ENCODE measurements around the gene CLDN24. TPM values are rescaled to one million over a fixed set of nuclear protein-coding genes. Genes with fewer than 3 reads are reported as not detected.
"Not testable (repeated sequence)": the region's sequence is repeated elsewhere in the genome, so short reads cannot be mapped to it uniquely, and the experiment has no call there.

CLDN24 gene
- total RNA-seq, 1 experiment from 2014 or later = not detected

GRCh38 chr4:183347566-183347965, 25.3 kb upstream of the CLDN24 start:
- DNase-seq (ENCODE audit: low spot score) = no peak

GRCh38 chr4:183347146-183347545, 24.9 kb upstream of the CLDN24 start:
- DNase-seq (ENCODE audit: low spot score) = no peak

GRCh38 chr4:183345261-183345660, 23.0 kb upstream of the CLDN24 start:
- DNase-seq (ENCODE audit: low spot score) = no peak

GRCh38 chr4:183344523-183345255, 22.5 kb upstream of the CLDN24 start:
- no peak for DNase-seq (ENCODE audit: low spot score)

- DNase-seq (ENCODE audit: low spot score) = no peak
Measured at GRCh38 chr4:183343730-183344129, 21.5 kb upstream of the CLDN24 start.

- no peak for DNase-seq (ENCODE audit: low spot score)
Measured at GRCh38 chr4:183342541-183343533, 20.6 kb upstream of the CLDN24 start.

- peak; percentile 71 for DNase-seq (ENCODE audit: low spot score)
Measured at GRCh38 chr4:183337833-183338232, 15.6 kb upstream of the CLDN24 start.

- no peak for DNase-seq (ENCODE audit: low spot score)
Measured at GRCh38 chr4:183337349-183337748, 15.1 kb upstream of the CLDN24 start.

- peak; percentile 91 for DNase-seq (ENCODE audit: low spot score)
Measured at GRCh38 chr4:183335369-183335940, 13.2 kb upstream of the CLDN24 start.

- DNase-seq (ENCODE audit: low spot score) = peak; percentile 77
Measured at GRCh38 chr4:183333983-183334382, 11.8 kb upstream of the CLDN24 start.

GRCh38 chr4:183333202-183333601, 11.0 kb upstream of the CLDN24 start:
- no peak for DNase-seq (ENCODE audit: low spot score)

GRCh38 chr4:183332447-183332846, 10.2 kb upstream of the CLDN24 start:
- no peak for DNase-seq (ENCODE audit: low spot score)

GRCh38 chr4:183330841-183331240, 8.6 kb upstream of the CLDN24 start:
- DNase-seq (ENCODE audit: low spot score) = no peak

- no peak for DNase-seq (ENCODE audit: low spot score)
Measured at GRCh38 chr4:183329954-183330742, 7.9 kb upstream of the CLDN24 start.

- DNase-seq (ENCODE audit: low spot score) = no peak
Measured at GRCh38 chr4:183329244-183329643, 7.0 kb upstream of the CLDN24 start.

- DNase-seq (ENCODE audit: low spot score) = no peak
Measured at GRCh38 chr4:183328832-183329231, 6.6 kb upstream of the CLDN24 start.

- DNase-seq (ENCODE audit: low spot score) = no peak
Measured at GRCh38 chr4:183327827-183328226, 5.6 kb upstream of the CLDN24 start.

- DNase-seq (ENCODE audit: low spot score) = no peak
Measured at GRCh38 chr4:183326853-183327252, 4.6 kb upstream of the CLDN24 start.

GRCh38 chr4:183326387-183326786, 4.2 kb upstream of the CLDN24 start:
- not testable (repeated sequence) for DNase-seq (ENCODE audit: low spot score)

GRCh38 chr4:183324619-183325018, 2.4 kb upstream of the CLDN24 start:
- no peak for DNase-seq (ENCODE audit: low spot score)

GRCh38 chr4:183324056-183324455, 1.8 kb upstream of the CLDN24 start:
- DNase-seq (ENCODE audit: low spot score) = not testable (repeated sequence)

GRCh38 chr4:183323295-183323694, 1.1 kb upstream of the CLDN24 start:
- DNase-seq (ENCODE audit: low spot score) = no peak

Measured in H4 (cell line).